H1 (cell line): ENCODE measurements around the gene ADCY5. TPM values are rescaled to one million over a fixed set of nuclear protein-coding genes. Genes with fewer than 3 reads are reported as not detected.

ENCODE experiments used
- ASH2L ChIP-seq: fragments of 200-600, 300-600 bp; sonication (generic); IDR thresholded peaks from one replicate; pipeline ENCODE4 v1.7.1; 2017; ENCODE audit warnings: low read length
- CHD2 ChIP-seq: IDR thresholded peaks from 2 replicates; pipeline ENCODE4 v1.6.1; 2012; ENCODE audit warnings: low read length, improper control_type of control experiment
- KDM1A ChIP-seq: fragments of 200-600, 300-600 bp; sonication (generic); IDR thresholded peaks from 2 replicates; pipeline ENCODE4 v1.7.1; 2016; ENCODE audit warnings: mild to moderate bottlenecking, low read length, borderline replicate concordance
- NRF1 ChIP-seq: IDR thresholded peaks from 2 replicates; pipeline ENCODE4 v1.6.1; 2011; ENCODE audit warnings: mild to moderate bottlenecking, low read depth, low read length, improper control_type of control experiment
- POLR2A ChIP-seq, 2 experiments: IDR thresholded peaks; 1 replicate in 1 of 2; 2 replicates in 1 of 2; pipeline ENCODE4 v1.6.1; 2011; ENCODE audit warnings: low read depth in 2 of 2, low read length in 2 of 2, mild to moderate bottlenecking in 2 of 2; ENCODE audit errors: control extremely low read depth in 1 of 2
- RFX5 ChIP-seq: IDR thresholded peaks from 2 replicates; pipeline ENCODE4 v1.6.1; 2011; ENCODE audit warnings: low read depth, low read length, improper control_type of control experiment, borderline replicate concordance
- SIX5 ChIP-seq: IDR thresholded peaks from 2 replicates; pipeline ENCODE4 v1.6.1; 2011; ENCODE audit warnings: mild to moderate bottlenecking, low read depth, low read length
- SRF ChIP-seq: IDR thresholded peaks from 2 replicates; pipeline ENCODE4 v1.6.1; 2011; ENCODE audit warnings: mild to moderate bottlenecking, low read depth, low read length, moderate library complexity
- polyA plus RNA-seq, 7 experiments: library from polyadenylated mRNA; depleted of rRNA in 3 of 7; stranded (reverse) in 5 of 7; unstranded in 2 of 7; fragments of >200 nt in 5 of 7; fragments of 200-250 nt in 2 of 7; gene quantifications; 1 replicate in 5 of 7; 2 replicates in 1 of 7; 4 replicates in 1 of 7; pipeline versions ENCODE4 v1.2.1 to v1.2.3, GENCODE V29; 2011 to 2013; ENCODE audit warnings: missing spikeins in 2 of 7, mixed read lengths in 2 of 7
- total RNA-seq: library from RNA; stranded (reverse); fragmentation: NEBNext Ultra II Directional; extraction: Animal tissue kit (Norgen Biotek cat#: 25700); gene quantifications from 2 replicates; pipeline ENCODE4 v1.2.1, GENCODE V29; 2021

ADCY5 gene
- total and polyA plus RNA-seq, 2 of the 8 experiments (the other 6 are each of a cell fraction or from before 2014, with no cell fraction given): 18.9 to 40.8 TPM

GRCh38 chr3:123244128-123244527 lies 204.8 kb downstream of the ADCY5 start (continued):
- TF ChIP-seq SRF: no peak
- TF ChIP-seq NRF1: no peak
- TF ChIP-seq KDM1A: no peak
- TF ChIP-seq CHD2: no peak
- no peak for TF ChIP-seq POLR2A (IDR thresholded peaks at IDR 0.05; ENCODE audit: control extremely low read depth in 1 of 2, low read depth in 2 of 2, low read length in 2 of 2)
- no peak for TF ChIP-seq RFX5
- TF ChIP-seq ASH2L: no peak
- TF ChIP-seq SIX5: no peak
